GM21360 (cell line): Measurements from ENCODE around the gene ZFHX3.

Experiments
- ATAC-seq: cut with Tn5 transposase; IDR thresholded peaks from one replicate; pipeline ENCODE4 v1.9.1; 2021; ENCODE audit warnings: mild to moderate bottlenecking, moderate library complexity; ENCODE audit not compliant: unreplicated experiment

ZFHX3 gene

DNA sequence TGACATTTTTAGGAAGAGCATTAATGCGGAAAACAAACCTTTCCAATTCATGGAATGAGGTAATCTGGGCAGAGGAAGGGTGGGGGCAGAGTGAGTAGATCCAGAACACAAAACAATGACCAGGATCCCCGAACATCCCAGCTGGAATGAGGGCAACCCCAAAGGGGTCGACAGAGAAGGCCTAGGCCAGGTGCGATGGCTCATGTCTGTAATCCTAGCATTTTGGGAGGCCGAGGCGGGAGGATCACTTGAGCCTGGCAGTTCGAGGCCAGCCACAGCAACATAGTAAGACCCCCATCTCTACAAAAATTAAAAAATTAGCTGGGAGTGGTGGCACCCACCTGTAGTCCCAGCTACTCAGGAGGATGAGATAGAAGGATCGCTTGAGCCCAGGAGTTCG lies 64.7 kb downstream of the ZFHX3 start:
- ATAC-seq: no peak

DNA sequence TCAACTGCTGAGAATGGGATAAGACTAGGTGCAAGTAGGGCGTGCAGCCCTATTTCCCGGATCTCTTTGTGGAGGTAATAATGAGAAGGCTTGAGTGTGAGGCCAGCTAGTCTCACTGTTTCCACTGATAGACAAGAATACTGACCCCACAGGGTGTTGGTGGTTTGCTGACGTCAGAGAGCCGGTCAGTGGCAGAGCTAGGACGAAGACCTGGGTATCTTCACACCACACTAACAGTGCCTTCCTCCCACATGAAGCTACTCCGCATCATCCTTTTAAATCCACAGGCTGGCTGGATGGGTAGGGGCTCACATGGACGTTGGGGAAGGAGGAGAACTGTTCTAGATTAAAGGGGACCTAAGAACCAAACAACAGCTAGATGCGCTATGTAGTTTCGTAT lies 68.0 kb downstream of the ZFHX3 start:
- no peak for ATAC-seq

DNA sequence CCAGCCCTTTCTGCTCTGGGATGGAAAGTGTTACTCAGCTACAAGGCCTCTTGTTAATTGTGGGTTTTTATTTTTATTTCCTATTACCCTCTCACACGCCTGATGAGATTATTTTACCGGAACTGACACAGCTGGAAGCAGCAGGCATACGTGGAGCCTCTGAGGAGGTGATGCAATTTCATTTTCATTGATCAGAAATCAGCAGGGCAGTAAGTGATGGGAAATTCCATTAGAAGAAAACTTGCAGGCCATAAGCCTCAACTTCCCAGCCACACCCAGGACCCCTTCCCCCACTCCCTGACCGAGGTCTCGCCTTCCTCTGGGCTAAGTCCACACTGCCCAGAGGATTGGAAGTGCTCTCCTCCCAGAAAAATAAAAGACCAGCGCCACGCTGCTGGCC lies 69.7 kb downstream of the ZFHX3 start:
- ATAC-seq: no peak

- no peak for ATAC-seq
Observed at GRCh38 chr16:72977127-72977526, 70.8 kb downstream of the ZFHX3 start.

- no peak for ATAC-seq
Observed at GRCh38 chr16:72976438-72977064, 71.4 kb downstream of the ZFHX3 start.

DNA sequence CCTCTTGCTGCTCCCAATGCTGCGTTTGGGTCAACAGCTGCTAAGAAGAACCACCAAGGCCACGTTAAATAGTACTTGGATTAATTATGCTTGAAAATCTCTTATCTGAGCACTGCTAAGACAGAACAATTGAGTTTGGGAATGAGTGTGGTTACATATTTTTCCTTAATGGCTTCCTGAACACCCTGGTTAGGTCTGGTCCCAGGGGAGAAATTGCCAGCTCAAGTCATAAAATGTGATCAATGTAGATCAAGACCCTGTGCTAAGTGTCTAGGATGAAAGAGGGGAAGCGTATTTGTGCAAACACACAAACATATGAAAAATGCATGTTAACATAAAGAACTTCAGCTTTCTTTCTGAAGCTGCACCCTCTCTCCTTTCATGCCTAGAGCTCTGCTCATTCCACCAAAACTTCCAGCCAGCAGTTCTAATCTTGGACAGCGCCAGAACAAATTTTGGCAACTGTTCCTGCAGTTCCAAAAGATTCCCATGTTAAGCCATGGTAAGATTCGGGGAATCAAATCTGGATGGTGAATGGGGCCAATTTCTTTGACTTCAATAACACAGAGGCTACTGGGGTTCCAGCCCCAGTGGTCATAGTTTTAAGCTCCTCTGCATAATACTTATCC lies 72.0 kb downstream of the ZFHX3 start:
- ATAC-seq: no peak

- ATAC-seq: no peak
Observed at GRCh38 chr16:72974142-72974769, 73.7 kb downstream of the ZFHX3 start.

DNA sequence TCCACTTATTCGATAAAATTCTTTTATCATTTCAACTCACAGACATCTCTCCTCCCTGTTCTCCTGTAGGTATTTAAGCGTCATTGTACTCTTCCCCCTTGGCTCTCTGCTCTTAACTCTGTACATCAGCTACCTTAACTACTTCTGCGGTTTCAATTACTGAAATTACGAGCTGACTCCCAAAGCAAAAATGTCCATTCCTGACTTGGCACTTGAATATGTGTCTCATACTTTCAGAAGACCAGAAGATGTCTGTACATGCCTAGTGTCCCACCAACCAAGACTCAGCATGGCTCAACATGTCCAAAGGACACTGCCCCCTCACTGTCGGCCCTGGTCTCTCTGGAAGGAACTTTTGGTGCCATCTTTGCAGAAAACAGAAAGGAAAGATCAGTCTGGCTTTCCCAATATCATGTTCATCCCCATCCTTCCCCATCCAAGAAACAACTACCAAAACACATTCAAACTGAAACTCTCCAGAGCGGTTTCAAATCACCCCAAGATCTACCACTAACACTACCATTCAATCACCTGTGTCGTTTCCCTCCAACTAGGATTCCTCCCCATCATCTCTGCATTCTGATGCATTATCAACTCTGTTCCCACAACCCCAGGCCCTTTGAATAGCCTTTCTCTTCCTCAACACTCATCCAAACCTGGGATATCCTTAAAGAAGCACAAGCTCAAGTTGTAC lies 74.9 kb downstream of the ZFHX3 start:
- ATAC-seq: no peak

DNA sequence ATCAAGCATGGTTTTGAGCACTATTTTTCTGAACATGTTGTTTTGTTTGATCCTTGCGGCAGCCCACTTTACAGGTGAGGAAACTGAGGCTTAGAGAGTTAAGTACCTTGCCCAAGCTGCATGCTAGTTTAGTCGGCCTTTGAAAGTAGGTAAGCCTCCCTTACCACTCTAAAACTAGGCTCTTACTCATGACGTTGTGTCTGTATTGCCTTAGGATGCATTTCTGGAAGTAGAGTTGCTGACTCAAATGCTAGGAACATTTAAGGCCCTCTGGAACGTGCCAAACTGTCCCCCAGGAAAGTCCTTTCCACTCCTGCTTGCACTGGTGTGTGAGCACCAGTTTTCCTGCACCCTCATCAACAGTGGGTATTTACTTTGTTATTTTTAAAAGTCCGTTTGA lies 76.6 kb downstream of the ZFHX3 start:
- no peak for ATAC-seq

DNA sequence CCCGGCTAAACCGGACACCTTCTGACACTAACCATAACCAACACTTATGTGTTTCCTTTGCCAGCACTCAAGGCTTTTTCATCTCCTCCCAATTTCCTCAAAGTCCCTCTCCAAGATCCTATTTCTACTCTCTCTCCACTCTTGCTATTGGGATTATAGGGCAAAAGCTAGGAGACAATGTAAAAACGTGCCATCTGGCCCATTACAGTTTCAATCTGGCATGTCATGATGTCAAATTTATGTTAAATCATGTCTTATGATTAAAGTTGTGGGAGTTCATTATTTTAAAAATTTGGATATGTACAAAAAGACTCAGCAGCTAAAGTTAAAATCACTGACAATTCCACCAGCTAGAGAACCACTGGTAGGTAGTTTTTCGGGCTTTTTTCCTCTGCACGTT lies 77.3 kb downstream of the ZFHX3 start:
- ATAC-seq: no peak

DNA sequence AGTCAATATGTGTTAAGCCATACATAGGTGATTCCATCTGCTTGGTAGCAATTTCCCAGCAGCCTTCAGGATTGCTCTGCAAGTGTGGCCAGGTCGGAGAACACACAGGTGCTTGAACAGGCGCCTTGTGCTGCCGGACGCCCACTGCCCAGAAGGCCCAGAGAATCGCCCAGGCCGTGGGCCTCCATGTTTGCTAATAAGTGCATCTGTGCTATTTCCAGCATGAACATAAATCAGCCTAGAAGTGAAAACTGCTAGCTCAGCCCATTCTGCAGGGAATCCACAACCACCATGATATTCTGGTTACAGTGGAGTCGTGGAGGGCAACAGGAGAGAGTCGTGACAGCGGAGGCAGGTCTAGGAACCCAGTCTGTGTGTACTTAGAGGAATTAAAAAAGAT lies 78.1 kb downstream of the ZFHX3 start:
- ATAC-seq: no peak

- ATAC-seq: no peak
Observed at GRCh38 chr16:72969146-72969545, 78.8 kb downstream of the ZFHX3 start.

DNA sequence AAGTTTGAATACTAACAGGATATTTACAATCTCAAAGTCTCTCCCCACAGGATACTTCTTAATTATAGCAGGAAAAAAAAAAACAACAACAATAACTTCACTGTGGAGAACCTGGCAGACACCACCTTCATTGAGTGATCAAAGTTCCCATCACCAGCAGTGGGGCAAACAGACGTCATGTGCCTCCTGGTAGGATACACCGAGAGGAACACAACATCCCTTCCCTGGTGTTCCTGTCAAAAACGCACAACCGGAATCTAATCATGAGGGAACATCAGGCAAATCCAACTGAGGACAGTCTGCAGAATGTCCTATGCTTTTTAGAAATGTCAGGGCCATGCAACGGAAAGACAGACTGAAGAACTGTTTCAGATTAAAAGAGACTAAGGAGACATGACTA lies 80.0 kb downstream of the ZFHX3 start:
- no peak for ATAC-seq

GRCh38 chr16:72963533-72964315 lies 84.2 kb downstream of the ZFHX3 start:
- no peak for ATAC-seq

DNA sequence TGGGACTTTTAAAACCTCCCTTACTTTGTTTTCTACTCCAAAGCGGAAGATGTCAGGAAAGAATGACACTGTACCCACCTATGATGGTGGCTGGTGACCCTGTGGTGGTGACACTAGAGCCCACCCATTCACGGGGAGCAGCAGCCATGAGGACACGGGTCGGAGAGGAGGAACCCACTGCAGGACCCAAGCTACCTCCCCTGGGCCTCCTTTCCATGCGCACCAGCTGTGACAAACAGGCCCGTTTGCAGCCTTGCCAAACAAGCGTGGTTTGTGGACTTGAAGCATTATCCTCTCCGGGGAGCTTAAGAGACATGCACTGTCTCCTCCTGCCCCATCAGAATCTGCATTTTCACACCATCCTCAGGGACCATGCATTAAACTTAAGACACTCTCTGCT lies 85.6 kb downstream of the ZFHX3 start:
- ATAC-seq: no peak

- no peak for ATAC-seq
Observed at GRCh38 chr16:72961863-72962262, 86.1 kb downstream of the ZFHX3 start.

GRCh38 chr16:72961115-72961832 lies 86.7 kb downstream of the ZFHX3 start:
- ATAC-seq: no peak

DNA sequence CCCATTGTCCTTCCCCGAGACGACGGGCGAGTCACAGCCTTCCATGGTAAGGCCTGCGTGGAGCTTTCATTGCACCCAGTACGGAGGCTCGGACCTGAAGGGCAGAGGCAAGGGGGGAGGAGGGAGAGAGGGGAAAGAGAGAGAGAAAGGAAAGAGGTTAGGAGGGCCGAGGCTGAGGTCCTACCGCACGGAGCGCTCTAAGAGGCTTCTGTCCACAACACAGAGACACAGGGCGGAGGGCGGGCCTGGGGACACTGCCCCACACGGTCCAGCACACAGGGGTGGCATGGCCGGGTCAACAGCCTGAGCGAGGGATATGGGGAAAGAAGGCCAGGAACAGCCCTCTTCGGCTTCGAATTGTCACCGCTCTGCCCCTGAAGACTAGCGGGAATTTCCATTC lies 87.8 kb downstream of the ZFHX3 start:
- no peak for ATAC-seq

- ATAC-seq: no peak
Observed at GRCh38 chr16:72959301-72959996, 88.5 kb downstream of the ZFHX3 start.

- no peak for ATAC-seq
Observed at GRCh38 chr16:72958522-72959076, 89.3 kb downstream of the ZFHX3 start.
